ENCODE data around the gene TMEM218.

The TMEM218 gene

DNA sequence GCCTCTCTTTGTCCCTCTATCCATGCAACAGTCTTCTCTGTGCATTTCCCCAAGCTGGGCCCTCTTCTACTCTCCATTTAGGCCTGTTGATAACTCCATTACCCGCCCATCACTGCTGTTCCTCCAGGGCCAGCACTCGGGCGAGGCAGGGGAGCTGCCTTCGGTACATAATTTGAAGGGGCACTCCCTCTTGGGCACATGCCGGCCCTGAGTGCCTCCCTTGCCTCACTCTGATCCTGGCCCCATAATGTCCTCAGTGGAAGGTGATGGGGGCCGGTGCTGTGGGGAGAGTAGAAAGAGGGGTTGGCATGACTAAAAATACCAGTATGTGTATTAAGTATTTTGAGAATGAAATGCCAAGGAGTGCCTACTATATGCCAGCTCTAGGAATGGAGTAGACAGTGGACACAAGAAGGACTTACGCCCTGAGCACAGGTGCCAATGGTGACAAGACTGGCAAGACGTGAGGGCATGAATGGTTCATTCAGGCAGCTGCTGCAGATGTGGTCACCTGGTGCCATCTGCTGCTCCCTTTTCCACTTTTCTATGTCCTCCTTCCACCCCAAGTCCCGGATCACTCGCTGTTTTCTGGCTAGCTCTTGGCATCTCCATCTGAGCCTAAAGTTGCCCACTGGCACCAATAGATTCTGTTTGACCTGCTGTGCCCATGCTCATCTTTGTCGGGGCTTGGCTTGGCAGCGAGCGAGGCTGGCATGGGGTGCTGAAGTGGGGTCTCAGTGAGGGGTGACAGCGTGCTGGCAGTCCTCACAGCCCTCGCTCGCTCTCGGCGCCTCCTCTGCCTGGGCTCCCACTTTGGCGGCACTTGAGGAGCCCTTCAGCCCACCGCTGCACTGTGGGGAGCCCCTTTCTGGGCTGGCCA lies 22.6 kb downstream of the TMEM218 start:
- DNase-seq, result no peak

DNA sequence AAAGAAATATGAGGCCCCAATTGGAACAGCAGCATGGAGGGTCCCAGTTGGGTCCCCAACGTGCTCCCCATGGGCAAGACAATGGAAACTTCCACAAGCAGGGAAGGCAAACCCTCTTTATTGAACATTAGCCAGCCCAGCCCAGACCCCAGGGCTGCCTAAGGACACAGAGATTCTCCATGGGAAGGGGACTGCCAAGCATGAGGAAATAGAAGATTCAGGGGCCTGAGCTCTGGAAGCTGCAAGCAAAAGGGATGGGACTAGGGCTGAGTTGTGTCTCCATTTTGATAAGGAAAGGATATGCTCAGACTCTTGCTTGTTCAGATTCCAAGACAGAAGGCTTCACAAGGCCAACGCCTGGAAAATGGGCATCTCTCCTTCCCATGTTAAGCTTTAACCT lies 23.3 kb downstream of the TMEM218 start:
- no peak for DNase-seq

DNA sequence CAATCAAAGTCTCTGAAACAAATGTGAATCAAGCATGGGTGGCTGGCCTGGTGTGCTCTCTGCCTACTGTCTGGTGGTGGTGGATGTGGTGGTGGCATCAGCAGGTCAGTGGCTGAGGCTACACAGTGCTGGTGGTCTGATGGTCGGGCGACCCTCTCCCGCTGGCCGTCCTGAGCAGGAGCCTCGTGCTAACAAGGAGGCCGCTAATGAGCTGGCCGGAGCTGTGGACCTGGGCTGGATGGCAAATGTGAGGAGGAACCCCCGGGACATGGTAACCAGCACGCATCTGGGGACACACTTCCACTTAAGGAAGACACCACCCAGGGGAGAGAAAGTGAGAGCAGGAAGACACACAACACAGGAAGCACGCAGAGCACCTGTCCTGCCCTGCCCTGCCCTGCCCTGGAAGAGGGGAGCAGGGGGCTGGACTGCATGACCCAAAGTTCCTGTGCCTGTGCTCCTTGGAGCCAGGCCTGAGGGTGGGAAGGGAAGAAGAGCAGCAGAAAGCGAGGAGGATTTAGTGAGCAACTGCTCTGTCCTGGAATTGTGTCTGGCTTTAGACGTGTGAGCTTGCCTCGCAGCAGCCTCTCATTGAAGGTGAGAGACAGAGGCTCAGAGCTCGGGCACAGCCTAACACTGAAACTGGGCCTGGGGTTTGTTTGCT lies 24.7 kb downstream of the TMEM218 start:
- DNase-seq, result no peak

DNA sequence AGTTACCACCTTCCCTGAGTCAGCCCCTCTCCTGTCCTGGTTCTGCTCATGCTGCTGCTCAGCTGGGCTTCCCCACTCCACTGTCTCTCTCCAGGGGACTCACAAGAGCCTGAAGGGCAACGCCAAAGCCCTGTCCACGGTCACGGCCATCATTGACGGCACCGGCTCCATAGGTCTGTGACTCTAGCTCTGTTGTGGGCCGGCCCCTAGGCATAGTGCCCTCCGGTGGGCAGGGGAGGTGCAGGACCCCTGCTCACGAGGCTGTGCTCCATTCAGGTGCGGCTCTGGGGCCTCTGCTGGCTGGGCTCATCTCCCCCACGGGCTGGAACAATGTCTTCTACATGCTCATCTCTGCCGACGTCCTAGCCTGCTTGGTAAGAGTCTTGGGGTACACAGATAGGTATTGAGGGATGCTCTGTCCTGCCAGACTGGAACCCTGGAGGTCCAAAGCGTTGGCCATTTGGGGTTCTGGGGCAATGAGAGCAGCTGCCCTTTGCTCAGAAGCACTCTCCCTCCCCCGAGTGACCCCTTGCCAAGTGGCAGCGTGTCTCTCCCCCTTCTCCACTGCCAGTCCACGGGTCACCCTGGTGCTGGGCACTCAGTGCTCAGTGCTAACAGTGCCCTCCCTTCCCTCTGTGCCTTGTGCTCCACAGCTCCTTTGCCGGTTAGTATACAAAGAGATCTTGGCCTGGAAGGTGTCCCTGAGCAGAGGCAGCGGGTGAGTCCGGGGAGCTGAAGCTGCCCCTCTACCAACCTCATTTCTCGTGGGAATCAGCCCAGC lies 25.9 kb downstream of the TMEM218 start:
- no peak for DNase-seq

DNA sequence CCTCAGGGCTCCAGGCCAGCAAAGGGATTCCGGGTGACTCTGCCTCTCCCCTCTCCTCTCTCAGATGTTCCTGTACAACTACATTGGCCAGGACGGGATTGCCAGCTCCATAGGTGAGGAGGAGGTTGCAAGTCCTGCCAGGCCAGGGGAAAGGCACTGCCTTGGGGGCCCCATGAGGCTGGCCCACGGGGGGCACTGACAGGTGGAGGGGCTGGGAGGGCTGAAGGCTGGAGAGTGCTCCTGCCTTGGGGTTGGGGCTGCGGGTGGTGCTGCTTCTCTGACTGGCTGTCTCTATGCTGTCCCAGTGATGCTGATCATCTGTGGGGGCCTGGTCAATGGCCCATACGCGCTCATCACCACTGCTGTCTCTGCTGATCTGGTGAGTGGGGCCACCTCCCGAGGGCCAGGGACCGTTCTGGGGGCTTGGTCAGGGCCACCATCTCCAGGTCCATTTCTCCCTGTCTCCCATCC lies 26.6 kb downstream of the TMEM218 start:
- DNase-seq, result no peak

DNA sequence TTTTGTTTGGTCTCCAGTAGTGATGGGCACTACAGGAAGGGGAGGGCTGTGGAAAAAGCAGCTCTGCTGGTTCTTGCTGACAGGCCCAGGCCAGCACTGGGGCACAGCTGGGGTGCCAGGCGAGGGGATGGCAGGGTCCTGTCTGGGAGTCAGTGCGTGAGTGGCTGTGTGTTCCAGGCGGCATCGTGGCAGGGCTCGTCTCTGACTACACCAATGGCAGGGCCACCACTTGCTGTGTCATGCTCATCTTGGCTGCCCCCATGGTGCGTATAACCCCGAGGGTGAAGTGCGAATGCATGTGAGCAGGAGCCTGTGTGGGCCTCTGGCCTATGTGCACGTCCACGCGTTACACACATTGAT lies 27.4 kb downstream of the TMEM218 start:
- no peak for DNase-seq

DNA sequence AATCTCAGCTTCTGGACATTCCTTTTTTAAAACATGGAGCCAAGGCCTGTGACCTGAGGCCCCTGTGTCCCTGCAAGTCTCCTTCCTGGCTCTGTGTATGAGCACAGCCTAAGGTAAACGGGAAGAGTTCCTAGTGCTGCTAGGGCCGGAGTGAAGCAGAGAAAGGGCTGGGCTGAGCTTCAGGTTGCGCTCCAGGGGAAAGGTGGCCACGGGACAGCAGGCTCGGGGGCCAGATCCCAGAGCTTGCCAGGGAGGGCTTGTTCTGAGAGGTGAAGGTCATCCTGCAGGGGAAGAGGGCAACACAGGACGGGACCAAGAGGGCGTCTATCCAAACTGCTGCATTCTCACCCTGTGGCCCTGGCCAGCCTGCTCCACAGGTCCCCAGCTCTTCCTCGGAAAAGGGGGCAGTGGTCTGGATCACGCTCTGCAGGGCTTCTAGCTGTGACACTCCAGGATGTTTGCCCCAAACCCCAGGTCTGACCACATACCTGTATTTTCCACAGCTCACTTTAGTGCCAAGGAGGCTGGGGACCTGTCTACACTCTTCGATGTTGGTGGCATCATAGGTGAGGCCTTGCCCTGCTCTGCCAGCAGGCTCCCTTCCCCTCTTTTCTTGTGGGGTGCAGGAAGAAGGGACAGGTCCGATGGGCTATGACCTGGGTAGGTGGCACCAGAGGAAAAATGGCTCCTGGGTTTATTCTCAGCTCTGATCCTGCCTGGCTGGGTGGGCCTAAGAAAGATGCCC lies 27.9 kb downstream of the TMEM218 start:
- DNase-seq, result no peak

DNA sequence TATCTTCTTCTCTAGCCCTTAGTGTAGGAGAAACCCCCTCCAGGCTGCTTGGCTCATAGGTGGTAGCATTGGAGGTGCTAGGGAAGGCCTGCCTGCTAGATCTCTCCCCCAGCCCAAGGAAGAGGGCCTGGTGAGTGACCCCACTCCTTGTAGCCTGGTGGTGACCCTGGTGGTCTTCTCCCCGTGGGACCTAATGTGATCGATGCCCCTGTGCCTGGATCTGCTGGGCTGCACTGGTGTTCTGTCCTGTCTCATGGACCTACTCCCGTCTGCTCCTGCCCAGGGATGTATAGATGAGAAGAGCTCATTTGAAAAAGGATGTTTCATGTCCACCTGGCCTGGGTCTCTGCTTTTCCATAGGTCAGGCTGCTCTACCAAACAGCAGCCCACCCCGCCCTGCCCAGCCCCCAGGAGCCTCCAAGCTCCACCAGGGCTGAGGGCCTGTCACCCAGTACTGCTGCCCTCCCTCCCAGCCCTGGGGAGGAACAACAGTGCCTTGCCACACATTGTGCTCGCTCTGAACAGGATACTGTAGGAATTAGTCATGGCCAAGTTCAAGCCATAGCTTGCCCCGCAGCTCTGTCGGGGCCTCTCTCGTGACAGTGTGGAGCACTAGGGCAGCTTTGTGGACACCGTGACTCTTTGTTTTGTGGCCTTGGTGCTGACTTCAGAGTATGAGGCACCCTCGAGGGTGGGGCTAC lies 28.7 kb downstream of the TMEM218 start:
- DNase-seq, result no peak

DNA sequence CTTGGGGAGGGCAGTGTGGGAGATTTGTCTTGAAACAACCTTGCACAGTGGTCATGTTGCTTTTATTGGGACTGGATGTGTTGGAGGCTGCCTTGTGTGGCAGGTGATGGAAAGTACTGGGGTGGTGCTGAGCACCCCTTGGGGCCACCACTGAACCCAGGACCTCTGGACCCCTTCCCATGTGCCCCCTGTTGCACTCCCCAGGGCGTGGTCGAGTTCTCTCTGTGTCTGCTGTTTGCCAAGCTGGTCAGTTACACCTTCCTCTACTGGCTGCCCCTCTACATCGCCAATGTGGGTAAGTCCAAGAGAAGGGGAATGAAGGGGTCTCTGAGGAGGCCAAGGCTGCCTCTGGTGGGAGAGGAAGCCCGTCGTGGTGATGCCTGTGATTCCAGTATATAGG lies 29.4 kb downstream of the TMEM218 start:
- no peak for DNase-seq

DNA sequence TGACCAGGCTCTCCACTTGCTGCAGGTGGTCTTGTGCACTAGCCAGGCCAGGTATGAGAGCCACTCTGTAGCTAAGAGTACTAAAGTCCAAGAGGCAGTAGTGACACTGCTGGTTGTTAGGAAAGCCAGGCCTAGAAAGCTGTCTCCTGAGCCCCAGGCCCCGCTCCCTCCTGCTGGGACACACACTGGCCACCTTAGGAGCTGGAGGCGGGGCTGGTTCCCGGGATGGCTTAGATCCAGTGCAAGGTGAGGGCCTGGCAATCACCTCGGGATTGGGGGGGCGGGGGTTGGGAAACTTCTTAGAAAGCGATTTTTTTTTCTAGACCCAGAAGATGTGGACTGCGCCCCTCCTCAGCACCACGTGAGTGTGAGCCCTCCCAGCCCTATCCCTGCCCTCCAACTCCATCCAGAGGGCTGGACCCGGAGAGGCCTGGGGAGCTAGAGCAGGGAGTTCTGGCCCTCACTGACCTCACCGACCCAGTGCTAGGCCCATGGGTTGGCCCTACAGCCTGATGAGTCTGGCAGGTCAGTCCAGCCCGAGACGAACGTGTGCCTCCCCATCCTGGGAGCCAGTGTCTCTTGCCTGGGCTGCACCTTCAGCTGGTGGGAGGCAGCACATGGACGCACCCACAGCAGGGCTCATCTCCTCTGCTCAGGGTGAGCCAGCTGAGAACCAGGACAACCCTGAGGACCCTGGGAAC lies 30.2 kb downstream of the TMEM218 start:
- no peak for DNase-seq

DNA sequence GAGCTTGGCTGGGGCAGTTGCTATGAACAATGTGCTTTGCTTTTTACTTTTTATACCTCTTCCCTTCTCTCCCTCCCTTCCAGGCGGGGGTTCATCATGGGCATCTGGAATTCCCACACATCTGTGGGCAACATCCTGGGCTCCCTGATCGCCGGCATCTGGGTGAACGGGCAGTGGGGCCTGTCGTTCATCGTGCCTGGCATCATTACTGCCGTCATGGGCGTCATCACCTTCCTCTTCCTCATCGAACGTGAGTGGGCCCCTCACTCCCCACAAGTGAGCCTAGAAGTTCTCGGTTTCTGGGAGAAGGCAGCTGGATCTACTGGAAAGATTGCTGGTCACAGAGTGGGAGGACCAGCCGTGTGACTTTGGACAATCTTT lies 30.9 kb downstream of the TMEM218 start:
- no peak for DNase-seq

DNA sequence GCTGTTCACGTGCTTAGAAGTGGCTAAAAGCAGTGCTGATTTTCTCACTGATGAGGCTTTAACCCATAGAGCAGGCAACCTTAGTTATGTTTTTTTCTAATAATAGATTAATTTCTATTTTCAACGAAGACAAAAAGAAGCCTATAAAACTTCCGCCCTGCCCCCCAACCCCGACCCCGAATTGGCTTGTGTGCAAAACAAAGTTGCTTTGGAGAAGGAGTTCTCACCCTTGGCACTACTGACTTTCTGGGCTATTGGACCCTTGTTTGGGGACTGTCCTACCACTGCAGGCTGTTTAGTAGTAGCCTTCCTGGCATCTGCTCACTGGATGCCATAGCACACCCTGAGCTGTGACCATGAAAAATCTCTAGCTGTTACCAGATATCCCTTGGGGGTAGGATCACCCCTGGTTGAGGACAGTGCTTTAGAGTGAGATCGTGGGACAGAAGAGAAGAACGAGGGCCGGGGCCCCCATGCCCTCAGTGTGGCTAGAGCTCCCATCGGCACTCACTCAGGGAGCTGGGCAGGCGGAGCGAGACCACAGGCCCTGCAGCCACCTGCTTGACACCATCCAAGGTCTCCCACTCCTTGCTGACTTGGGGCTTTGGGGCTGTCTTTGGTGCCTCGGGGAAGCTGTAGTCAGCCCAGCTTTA lies 31.4 kb downstream of the TMEM218 start:
- DNase-seq, result no peak

DNA sequence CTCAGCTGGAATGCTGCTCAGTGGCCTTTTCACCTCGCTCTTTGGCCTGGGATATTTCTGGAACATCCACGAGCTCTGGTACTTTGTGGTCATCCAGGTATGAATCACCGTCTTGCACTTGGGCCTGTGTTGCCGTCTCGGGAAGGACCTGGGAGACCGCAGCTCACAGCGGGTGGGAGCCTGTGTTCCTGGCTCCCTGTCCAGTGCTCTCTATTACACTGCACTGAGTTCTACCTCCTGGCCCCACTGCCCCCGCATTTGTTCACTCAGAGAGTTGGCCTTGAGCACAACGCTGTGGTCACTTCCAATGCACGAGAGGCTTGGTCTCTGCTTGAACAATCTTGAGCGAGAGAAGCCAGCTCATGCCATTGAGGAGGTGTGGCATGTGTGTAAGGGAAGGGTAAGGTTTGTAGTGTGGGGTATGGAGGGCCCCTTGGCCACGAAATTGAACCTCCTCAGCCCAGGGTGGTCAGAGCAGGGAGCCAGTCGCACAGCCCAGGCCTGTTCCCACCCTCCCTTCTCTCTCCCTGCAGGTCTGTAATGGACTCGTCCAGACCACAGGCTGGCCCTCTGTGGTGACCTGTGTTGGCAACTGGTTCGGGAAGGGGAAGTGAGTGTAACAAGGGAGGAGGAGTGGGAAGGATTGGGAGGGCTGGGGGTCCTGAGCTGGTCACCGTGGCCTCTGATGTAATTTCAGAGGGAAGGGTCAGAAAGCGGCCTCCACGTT lies 32.1 kb downstream of the TMEM218 start:
- DNase-seq, result peak in 2 of 3 donors; percentile 27 to 53

DNA sequence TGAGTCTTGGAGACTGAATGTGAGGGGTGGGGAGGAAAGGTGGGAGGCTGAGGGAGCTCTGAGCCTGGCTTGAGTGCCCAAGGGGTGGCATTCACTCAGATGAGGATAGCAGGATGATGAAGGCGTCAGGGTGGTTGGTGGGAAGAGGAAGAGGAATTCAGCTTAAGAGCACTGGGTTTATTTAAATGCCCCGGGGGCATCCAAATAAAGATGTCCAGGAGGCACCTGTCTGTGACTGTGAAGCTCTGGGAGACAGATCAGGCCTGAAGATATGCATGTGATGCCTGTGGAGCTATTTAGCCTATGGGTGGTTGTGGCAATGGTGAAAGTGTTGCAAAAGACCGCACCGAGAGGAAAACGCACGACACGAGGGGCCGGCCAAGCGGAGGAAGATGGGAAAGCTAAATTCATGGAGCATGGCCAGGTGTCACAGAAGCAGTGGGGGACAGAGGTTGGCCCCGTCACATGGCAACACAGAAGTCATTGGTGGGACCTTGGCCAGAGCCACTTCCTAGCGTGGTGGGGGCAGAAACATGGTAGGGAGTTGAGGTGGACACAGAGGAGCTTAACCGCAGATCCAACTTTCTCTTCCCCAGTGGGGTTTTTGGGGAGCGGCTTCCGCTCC lies 32.8 kb downstream of the TMEM218 start:
- DNase-seq, result no peak

DNA sequence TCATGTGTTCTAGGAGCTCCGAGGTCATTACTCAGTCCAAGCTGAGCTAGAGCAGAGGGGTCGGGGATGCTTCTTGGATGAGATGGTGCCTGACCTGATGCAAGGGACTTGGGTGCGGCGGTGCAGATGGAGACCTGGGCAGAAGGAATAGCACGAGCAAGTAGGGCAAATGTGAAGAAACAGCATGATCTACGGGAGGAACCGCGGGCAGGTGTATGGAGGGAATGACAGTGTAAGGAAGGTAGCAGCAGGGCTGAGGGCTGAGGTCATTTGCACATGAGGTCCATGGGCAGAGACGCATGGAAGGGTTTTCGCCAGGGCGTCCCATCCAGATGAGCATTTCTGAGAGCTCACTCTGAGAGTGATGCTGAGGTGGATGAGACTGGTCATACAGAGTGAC lies 33.4 kb downstream of the TMEM218 start:
- no peak for DNase-seq

DNA sequence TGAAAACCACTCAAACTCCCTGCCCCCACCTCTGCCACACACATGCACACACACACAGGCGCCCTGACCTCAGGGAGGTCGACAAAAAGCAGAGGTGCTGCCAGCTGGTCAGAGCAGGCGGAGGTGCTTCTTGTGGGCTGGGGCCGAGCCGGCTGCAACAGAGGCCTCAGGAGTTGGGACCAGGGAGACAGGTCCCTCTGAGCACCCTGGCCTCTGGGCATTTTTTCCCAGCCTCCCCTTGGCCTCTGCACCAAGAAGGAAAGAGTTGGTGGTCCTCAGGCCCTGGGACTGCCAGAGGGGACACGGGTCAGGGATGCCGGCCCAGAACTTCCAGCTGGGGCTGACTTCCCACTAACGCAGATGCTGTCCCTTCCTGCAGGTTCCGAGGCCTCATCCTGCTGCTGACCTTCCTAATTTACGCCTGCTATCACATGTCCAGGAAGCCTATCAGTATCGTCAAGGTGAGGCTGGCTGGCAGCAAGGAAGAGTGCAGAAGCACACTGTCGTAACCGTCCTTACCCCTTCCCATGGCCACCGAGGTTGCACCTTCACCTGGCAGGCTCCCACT lies 35.0 kb downstream of the TMEM218 start:
- DNase-seq, result no peak

DNA sequence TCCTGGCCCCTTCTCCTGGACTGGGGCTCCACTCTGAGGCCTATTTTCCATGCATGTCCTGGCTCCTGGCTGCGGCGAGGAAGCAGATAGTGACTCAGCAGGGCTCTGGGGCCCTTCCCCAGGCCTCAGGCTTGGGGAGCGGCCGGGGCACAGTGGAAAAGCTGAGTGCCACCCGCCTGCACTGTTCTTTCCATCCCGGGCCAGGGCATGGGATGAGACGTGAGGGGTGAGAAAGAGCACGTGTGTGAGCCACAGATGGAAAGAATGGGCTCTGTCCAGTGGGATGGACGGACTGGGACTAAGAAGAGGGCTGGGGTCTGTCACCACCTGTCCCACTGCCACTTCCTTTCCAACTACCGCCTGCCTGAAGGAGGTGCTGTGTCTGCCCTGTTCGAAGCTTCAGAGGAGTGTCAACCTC lies 35.5 kb downstream of the TMEM218 start:
- DNase-seq, result peak; percentile 24 to 55 (median 28)

DNA sequence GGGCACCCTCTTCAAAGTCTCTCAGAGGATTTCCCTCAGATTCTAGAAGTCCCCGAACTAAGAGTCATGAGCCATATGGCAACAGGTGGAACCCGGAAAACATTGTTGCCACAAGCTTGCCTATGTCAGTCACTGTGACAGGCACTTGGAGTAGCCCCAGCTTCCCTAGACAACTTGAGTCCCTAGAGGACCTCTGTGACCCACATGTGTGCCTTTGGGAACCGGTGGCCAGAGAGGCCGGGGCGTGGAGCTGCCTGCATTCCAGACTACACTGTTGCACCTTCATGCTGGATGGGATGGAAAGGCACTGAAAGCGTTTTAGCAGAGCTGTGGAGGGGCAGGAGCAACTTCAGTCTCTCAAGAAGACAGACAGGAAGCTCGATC lies 36.2 kb downstream of the TMEM218 start:
- DNase-seq, result no peak

DNA sequence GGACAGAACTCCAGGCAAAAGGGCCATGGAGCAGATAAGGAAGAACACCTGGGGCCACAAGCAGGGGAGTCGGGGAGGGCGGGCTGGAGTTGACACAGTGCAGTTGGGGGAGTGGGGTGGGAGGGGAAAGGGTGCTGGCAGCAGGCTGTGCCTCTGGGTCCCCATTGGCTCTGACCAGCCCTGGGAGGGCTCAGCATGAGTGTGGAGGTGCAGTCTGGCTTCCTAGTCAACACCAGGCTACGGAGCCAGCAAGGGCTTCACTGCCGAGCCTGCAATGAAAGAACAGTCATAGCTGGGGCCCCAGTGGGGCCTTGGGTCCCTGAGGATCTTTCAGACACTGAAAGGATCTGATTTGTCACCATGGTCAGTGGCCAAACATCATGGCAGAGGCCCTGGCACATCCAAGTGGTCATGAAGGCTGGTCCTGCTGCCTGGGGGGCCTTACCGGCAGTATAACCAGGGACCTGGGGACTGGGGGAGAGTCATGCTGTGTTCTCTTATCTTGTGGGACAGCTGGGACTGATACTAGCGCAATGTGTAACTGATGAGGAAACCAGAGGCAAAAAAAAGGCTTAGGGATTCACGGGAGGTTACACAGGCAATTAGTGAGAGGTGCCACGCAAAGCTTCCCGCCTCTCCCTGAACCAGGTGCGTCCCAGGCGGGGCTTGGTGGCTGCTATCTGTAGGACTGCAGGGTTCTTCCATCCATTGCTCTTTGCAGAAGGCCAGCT lies 36.8 kb downstream of the TMEM218 start:
- no peak for DNase-seq

Measured in suppressor macrophage treated with lipopolysaccharide for 1 hour (primary cell).